Measurements from ENCODE around the gene SCNN1G.

GRCh38 chr16:23172583-23172982 lies 10.0 kb upstream of the SCNN1G start:
- TF ChIP-seq CTCF (IDR thresholded peaks at IDR 0.05) (no peak), POLR2A (IDR thresholded peaks at IDR 0.05) (no peak)
